Hematopoietic multipotent progenitor cell (in vitro differentiated cells): ENCODE measurements around the gene WNT7A. TPM values are rescaled to one million over a fixed set of nuclear protein-coding genes. Genes with fewer than 3 reads are reported as not detected.
"Not testable (repeated sequence)": the region's sequence is repeated elsewhere in the genome, so short reads cannot be mapped to it uniquely, and the experiment has no call there.

Experiments
- DNase-seq, 3 donors: peaks; one replicate each; pipeline ENCODE4 v3.0.0-alpha.2; 2011 to 2015; ENCODE audit warnings: low read depth in 2 of 3, low spot score in 2 of 3
- total RNA-seq: library from RNA; depleted of rRNA; stranded (reverse); fragments of >200 nt; gene quantifications from one replicate; pipeline ENCODE4 v1.2.3, GENCODE V29; 2012

WNT7A gene
- total RNA-seq, result not detected

DNA sequence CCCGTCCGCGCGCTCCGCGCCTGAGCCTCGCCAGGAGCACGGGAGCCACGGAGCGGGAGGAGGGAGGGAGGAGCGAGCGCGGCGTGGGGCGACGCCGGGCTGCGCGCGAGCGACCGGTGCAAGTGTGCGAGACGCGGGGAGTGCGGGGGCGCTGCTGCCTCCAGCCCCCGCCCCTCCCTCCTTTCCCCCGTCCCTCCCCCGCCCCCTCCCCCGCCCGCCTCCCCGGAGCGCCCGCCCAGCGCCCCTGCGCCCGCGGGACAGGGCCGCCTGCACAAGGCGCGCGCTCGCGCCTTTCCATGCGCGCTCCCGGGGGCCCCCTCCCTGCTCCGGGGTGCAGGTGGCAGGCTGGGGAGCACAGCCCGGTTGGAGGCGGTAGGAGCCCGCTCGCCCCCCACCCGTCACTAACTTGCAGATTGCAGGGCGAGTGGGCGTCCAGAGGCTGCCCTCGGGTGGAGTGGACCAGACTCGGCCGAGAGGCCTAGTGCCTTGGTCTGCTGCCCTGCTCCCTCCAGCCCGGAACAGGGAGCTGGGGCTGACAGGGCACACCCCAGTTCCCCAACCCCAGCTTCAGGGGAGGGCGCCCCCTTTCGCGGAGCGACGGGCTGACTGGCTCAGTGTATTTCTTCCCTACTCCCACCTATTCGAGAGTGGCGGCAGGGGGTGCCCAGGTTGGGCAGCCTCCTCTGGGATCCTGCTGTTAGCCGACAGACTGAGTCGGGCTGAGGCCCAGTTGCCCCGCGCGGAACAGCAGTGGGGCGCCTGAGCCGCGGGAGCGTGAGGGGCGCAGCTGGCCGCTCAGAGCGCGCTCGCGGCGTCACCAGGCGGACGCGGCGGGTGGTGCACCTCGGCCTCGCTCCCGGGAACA, at the start of gene WNT7A:
WNT7A (minus strand) TSS at position 126 of the 865 bp plus-strand sequence. CDS start 255 bp downstream, outside the sequence.
- DNase-seq, result peak; percentile 51 to 69 (median 62)

DNA sequence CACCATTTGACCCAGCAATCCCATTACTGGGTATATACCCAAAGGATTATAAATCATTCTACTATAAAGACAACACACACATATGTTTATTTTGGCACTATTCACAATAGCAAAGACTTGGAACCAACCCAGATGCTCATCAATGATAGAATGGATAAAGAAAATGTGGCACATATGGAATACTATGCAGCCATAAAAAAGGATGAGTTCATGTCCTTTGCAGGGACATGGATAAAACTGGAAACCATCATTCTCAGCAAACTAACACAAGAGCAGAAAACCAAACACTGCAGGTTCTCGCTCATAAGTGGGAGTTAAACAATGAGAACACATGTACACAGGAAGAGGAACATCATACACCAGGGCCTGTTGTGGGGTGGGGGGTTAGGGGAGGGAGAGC, 48.9 kb upstream of the WNT7A start:
- not testable (repeated sequence) for DNase-seq

DNA sequence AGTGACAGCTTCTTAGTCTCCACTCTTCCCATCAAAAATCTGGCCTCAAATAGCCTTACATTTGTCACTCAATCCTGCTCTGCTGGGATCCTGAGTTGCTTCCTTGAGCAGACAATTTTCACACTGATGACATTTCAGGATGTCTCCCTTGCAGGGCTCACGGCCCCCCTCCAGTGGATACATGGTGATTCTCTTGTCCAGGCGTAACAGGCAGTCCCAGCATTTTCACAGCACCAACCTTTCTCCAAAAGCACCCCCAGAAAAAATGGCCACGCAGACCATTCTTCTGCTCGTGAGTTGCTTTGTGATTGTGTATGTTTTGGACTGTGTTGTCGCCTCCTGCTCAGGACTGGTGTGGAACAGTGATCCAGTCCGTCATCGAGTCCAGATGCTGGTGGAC, 47.4 kb upstream of the WNT7A start:
- DNase-seq, result no peak

DNA sequence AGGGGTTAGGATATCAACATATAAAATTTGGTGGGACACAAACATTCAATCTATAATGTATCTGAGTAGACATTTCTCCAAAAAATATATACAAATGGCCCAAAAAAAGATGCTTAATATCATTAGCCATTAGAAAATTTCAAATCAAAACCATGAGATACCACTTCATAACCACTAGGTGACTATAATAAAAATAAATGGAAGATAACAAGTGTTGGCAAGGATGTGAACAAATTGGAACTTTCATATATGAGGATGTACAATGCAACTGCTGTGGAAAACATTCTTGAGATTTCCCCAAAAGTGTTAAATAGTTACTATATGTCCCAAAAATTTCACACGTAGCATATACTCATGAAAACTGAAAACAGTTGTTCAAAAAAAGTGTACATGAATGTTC, 36.5 kb upstream of the WNT7A start:
- no peak for DNase-seq

DNA sequence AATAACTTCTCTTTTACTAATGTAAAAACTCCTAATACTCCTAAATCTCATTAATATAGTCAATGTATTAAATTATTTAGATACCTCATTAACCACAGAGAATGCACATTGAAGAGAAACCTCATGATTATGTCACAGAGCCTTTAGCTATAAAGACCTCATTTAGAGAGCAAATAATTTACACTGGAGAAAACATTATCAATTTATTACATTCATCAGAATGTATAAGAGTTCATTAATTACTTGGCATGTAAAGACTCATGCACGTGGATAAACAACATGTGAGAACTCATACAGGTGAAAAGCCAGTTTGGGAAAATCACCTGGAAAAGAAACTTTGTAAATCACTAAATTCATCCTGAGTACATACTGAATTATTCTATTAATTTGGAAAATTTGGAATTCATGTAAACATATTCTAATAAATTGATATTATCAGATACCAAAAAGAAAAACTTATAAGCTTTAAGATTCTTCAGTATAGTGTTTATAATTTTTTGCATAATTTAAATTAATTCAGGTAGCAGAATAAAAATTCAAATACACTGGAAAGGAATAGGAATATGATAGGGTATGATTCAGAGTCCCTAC, 22.9 kb upstream of the WNT7A start:
- no peak for DNase-seq

DNA sequence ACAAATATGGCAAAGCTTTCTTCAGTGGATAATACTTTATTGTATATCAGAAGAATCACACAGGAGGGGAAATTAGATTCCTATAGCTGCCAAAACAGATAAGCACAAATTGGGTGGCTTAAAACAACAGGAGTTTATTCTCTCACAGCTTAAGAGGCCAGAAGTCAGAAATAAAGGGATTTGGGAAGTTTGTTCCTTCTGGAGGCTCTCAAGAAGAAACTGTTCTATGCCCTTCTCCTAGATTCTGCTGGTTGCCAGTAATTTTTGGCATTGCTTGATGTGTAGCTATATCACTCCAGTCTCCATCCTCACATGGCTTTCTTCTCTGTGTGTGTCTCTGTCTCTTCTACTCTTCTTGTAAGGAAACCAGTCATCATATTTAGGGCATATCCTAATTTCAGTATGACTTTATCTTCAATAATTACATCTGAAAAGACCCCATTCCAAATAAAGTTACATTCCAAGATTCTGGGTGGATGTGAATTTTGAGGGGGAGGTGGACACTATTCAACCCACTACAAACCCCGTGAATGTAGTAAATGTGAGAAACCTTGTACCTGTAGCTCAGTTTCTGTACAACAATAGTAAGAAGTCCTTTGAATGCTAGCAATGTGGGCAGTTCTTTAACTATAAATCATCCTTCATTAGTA, 22.2 kb upstream of the WNT7A start:
- no peak for DNase-seq

DNA sequence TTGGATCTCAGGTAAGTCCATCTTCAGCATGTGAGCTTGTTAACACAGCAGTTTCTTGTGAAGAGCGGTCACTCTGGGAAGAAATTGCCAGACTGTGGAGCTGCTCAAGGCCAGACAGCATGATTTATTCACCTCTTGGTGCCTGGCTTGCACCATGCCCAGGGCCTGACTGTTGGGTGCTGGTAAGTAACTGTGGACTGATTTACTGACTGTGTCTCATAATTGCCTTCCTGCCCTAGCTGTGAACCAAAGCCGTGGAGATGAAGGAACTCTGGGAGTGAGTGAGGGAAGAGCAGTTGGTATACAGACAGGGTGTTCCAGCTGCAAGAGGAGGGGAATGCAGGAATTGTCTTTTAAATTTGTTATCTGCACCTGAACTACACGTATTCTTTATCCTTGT, 18.5 kb upstream of the WNT7A start:
- no peak for DNase-seq

DNA sequence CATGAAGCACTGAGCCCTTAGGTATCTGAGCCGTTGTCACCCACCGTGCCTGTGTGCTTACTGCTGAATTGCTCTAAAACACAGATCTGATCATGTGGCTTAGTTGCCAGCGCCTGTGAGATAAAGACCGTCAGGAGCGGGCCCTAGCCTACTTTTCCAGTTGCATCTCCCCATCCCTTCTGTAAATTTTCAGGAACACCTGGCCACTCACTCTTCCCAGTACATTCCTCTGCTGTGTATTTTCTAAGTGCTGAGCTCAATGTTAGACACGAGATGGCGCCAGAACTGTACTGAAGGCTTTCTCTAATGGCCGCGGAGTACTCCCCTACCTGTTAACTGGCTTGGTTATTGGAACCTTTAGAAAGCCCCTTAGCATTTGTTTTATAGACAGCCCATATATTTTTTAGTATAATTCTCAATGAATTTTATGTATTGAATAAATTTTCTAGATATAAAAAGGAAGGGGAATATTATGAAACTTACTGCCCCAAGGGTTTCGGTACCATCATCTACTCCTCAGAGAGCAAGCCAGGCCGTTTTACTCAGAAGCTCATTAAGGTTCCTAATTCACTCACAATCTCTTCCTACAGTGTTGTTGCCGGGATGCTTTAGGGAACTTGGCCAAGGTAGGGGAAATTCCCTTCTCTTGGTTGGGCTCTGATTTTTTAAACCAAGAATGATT, 16.7 kb upstream of the WNT7A start:
- DNase-seq, result peak in 2 of 3 donors; percentile 68 to 85

DNA sequence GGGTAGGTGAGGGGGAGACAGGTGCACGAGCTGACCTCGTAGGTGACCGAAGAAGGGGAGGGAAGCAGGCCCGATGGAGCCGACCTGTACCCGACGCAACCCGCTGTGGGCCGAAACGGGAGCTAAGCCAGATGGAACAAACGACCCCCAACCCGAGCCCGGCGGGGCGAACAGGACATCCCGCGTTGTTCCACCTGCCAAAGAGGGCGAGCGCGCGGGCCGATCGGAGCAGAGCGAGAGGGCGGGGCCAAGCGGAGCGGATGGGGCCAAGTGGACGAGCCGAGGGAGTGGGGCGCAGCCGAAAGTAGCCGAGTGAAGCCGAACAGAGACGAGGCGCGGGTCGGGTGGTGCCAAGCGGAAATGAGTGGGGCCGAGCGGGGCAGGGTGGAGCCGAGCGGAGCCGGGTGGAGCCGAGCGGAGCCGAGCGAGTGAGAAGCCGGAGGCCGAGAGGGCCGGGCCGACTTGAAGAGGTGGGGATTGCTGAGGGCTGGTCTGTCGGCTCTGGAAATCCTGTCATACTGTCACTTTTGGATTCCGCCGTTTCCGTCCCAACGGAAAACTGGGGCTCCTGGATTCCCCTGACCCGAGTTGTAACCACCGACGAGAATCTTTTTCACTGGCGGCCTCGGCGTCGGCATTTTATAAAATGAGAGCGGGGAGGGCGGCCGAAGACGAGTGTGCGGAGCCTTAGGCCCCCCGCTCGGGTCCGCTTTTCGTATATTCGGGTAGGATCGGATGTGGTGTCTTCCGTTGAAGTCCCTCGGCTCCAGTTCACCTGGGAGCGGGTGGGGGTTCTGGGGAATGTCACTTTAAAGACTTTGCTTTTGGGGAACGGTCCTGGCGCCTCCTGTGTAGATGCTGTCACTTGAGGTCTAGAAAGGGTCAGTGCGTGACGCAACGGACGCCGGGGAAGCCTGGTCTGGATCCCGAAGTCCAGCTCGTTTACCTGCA, 15.6 kb upstream of the WNT7A start:
- peak; percentile 77 to 96 (median 93) for DNase-seq

DNA sequence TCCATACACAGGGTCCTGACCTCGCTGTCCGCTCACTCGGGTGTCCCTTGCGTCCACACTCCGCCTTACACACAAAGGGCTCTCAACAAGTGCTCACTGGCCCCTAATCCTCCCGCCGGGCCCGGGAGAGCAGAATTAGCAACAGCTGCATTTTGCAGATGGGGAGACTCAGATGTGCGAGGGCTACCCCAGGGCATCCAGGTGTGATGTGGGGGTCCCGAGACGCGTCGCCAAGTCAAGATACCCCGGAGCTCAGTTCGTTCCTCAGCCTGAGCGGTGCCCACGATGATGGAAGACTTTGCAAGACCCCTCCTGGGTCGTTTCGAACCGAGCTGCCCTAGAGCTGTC, 14.9 kb upstream of the WNT7A start:
- no peak for DNase-seq

DNA sequence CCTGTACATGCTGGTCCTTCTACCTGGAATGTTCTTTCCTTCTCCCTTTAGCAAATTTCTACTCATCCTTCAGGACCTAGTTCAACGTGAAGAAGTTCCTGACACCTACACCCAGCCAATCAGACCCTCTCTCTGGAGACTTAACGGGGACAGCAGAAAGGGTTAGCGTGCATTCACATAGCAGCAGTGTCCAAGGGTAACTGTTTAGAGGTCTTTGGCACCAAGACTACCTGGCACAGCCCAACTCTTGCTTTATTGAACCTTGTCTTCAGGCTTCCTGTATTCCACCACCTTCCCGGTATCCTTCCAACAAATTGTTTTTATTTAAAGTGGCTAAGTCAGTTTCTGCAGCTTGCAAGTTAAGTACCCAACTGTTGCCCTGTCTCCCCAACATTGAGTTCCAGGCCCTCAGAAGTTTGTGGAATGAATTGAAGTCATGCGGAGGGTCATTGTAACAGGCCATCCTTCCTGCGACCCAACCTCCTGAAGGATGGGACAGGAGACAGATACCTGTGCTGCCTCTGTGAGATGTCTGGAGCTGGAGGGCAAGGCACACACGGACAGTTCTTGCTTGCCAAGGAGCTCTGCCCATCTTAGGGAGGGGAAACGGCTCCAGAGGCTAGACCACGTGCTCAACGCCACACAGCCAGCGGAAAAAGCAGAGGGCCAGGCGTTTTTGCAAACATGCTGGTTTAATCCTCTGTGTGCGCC, 14.4 kb upstream of the WNT7A start:
- DNase-seq, result no peak

DNA sequence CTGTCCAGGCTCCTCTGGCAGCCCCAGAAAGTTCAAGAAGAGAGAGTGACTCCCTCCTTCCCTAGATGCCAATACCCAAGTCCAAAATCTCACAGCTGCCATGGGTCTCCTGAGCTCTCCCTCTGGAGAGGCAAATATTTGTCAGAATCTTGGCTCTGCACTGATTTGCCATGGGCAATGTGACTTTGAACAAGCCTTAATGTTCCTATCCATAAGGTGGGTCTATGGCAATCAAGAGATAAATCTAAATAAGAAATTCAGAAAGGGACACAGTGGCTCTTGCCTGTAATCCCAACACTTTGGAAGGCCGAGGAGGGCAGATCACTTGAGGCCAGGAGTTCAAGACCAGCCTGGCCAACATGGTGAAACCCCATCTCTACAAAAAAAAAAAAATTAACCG, 12.4 kb upstream of the WNT7A start:
- no peak for DNase-seq

DNA sequence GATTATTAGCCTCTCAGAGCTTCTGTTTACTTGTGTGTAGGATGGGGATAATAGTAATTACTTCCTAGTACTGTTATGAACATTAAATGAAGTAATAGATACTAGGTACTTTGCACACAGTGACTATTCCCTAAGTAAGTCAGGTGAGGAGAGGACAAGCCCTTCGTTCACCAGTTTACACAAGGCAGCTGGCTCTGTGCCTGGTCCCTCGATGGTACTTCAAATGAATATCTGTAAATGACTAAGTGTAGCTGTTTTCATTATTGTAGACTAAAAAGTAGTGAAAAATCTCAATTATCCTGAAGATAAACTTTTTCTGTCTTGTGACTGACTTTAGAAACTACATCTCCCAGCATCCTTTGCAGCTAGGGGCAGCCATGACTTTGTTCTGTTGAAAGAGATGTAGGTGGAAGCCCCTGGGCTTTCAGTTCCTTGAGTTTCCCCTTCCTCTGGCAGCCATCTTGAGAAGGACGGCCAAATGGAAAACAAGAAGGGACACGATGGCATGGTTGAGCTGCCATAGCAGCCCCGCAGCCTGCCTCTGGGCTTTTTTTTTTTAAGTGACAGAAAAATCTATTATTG, 11.7 kb upstream of the WNT7A start:
- DNase-seq, result peak in 2 of 3 donors; percentile 59 to 71

DNA sequence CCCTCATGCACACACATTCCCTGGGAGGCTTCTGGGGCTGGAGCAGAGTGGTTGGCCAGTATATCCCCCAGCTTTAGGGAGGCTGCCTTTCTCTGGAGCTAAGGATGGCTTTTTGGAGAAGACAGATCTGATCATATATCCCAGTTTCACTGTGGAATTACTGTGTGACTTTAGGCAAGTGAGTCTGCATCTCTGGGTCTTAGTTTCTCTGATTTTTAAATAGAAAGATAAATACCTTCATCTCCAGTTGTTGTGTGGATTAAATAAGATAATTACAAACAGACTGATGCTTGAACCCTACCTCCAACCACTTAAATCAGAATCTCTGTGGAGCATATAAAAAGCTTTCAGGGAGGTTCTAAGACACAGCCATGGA, 11.1 kb upstream of the WNT7A start:
- no peak for DNase-seq

DNA sequence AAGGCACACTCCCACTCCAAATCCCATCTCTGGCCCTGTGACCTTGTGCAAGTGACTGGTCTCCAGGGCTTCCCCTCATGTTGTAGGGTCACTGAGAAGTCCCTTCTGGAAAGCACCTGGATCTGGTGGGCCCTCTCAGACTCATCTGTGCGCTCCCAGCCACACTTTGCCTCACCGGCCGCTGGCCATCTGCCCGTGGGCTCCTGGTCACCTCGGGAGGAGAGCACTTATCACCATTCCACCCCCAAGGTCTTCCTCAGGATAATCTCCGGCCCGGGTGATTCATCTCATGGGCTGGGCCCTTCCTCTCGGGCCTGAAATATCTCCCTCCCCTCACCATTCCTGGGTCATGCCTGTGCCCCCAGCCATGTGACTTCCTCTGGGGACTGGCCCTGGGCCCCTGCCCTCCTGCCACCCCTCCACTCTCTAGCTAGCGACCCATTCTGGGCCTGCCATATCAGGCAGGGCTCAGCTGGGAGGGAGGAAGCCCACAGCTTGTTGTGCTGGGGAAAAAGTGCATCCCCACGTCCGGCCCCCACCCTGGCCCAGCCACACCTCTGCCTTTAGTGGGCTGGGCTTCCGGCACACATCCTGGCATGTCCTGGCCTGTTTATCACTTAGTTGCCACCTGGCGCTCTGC, 10.6 kb upstream of the WNT7A start:
- peak in 2 of 3 donors; percentile 74 to 86 for DNase-seq

DNA sequence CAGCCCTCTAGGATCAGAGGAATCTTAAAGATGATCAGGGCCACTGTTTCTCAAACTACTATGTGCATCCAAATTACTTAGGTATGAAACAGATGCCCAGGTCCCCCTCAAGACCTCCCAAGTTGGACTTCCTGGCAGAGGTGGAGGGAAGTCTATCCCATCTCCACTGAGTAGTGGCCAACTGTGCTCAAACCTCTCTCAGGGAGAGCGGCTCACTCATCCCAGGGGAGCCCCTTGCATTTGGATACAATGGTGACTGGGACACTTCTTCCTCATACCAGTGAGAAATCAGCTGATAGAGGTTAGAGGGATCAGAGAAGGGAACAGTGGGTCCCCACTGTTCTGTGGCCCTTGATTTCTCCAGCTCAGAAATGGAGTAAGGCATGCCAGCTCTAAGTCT, 8.7 kb upstream of the WNT7A start:
- DNase-seq, result no peak

DNA sequence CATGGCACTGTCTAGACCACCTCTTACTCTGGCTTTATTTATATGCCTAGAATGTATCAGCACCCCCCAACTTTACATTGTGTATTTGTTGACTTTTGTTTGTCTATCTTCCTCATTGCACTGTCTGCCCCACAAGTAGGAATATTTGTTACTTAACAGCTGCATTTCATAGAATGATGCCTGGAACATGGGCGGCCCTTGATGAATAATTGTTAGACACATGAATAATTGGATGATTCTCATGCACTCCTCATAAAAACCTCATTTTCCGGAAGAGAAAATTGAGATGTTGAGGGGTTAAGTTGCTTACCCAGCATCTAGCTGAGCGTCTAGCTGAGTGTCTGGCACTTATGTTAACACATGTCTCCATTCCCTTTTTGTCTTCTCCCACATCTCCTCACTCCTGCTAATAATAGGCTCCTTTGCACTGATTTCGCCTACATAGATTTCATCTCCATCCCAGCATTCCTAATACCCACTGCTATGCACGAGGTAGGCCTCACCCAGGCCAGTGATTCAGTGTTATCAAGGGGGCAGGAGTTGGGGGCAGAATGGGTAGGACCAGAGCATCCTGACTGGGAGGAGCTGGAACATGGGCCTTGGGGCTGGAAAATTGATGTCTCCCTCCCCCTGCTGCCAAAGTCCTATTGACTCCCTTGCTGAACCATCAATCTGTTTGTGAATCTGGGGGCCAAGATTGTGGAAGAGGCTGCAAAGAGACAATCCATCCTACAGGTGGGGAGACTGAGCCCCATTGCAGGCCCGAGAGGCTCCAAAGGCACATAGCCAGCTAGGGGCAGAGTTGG, 7.8 kb upstream of the WNT7A start:
- DNase-seq, result no peak

DNA sequence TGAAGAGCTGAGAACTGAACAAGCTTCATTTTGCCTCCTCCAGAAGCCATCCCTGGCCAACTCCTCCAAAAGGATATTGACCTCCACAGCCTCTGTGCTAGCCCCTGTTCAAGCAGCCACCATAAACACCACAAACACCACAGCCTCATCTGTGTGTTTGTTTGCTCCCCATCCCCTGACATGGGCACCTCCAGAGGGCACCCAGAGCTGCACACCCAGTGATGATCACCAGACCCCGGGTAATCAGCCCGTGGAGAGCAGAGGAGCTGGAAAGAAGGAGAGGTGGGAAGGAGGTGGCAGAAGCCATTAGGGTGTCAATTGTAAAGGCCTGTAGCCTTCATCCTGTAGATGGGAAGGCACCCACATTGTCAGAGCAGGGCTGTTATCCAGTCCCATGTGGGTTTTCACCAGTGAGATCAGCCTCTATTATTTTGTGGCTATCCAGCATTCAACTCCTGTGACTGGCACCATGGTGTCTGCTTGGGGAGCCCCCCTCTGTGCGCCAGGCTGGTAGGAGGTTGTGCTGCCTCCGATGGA, 6.8 kb upstream of the WNT7A start:
- DNase-seq, result no peak
